IPS DF 4.7 (cell line): Measurements from ENCODE around the gene TGM1.
"Not testable (repeated sequence)": the region's sequence is repeated elsewhere in the genome, so short reads cannot be mapped to it uniquely, and the experiment has no call there.

Source experiments
- DNase-seq: peaks from one replicate; pipeline ENCODE4 v3.0.0-alpha.2; 2013; ENCODE audit warnings: low spot score; ENCODE audit errors: extremely low read depth

Gene TGM1

GRCh38 chr14:24255438-24255837 is 7.5 kb downstream of the TGM1 start:
- DNase-seq = no peak

- no peak for DNase-seq
These were observed 8.2 kb downstream of the TGM1 start for GRCh38 chr14:24254630-24255392.

GRCh38 chr14:24253936-24254335 is 9.0 kb downstream of the TGM1 start:
- DNase-seq = no peak

- no peak for DNase-seq
These were observed 10.5 kb downstream of the TGM1 start for GRCh38 chr14:24252289-24253124.

- no peak for DNase-seq
These were observed 11.1 kb downstream of the TGM1 start for GRCh38 chr14:24251880-24252288.

- no peak for DNase-seq
These were observed 12.6 kb downstream of the TGM1 start for GRCh38 chr14:24250354-24250753.

- no peak for DNase-seq
These were observed 13.6 kb downstream of the TGM1 start for GRCh38 chr14:24249230-24250021.

GRCh38 chr14:24247422-24247821 is 15.6 kb downstream of the TGM1 start:
- DNase-seq = no peak

- no peak for DNase-seq
These were observed 16.2 kb downstream of the TGM1 start for GRCh38 chr14:24246765-24247212.

GRCh38 chr14:24245350-24245749 is 17.6 kb downstream of the TGM1 start:
- DNase-seq = not testable (repeated sequence)

- no peak for DNase-seq
These were observed 19.6 kb downstream of the TGM1 start for GRCh38 chr14:24243336-24243836.

- DNase-seq = no peak
These were observed 21.0 kb downstream of the TGM1 start for GRCh38 chr14:24241829-24242443.

GRCh38 chr14:24240110-24240918 is 22.7 kb downstream of the TGM1 start:
- no peak for DNase-seq

GRCh38 chr14:24238527-24239037 is 24.4 kb downstream of the TGM1 start:
- DNase-seq = no peak

- DNase-seq = no peak
These were observed 24.9 kb downstream of the TGM1 start for GRCh38 chr14:24238123-24238522.

- no peak for DNase-seq
These were observed 25.5 kb downstream of the TGM1 start for GRCh38 chr14:24237463-24237955.

- DNase-seq = no peak
These were observed 26.1 kb downstream of the TGM1 start for GRCh38 chr14:24236689-24237462.

GRCh38 chr14:24235804-24236688 is 26.9 kb downstream of the TGM1 start:
- DNase-seq = no peak
